HG02623 (cell line): ENCODE results near the gene RNF182.
"Not testable (repeated sequence)": the region's sequence is repeated elsewhere in the genome, so short reads cannot be mapped to it uniquely, and the experiment has no call there.

Experiments
- ATAC-seq: cut with Tn5 transposase; IDR thresholded peaks from one replicate; pipeline ENCODE4 v1.9.1; 2021; ENCODE audit warnings: moderate library complexity; ENCODE audit not compliant: unreplicated experiment

The RNF182 gene

GRCh38 chr6:13998356-13998755, 73.6 kb downstream of the RNF182 start:
- ATAC-seq, result no peak

DNA sequence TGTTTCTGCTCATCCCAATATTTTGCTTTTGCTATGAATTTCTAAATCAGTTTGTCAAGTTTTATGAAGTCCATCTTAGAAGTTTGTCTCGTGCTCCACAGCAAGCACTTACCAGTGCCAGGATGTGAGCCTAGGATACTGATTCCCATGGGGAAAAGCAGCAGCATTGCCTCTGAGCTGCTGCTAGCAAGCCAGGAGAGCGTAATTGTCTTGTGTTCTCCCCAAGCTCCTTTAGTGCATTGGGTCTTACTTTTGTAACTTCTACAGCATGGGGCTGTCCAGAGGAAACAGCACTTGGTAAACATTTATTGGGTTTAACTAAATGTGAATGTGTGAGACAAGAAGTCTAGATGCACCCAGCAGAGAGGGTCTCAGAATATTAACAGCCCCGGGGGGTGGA, 76.1 kb downstream of the RNF182 start:
- ATAC-seq, result no peak

DNA sequence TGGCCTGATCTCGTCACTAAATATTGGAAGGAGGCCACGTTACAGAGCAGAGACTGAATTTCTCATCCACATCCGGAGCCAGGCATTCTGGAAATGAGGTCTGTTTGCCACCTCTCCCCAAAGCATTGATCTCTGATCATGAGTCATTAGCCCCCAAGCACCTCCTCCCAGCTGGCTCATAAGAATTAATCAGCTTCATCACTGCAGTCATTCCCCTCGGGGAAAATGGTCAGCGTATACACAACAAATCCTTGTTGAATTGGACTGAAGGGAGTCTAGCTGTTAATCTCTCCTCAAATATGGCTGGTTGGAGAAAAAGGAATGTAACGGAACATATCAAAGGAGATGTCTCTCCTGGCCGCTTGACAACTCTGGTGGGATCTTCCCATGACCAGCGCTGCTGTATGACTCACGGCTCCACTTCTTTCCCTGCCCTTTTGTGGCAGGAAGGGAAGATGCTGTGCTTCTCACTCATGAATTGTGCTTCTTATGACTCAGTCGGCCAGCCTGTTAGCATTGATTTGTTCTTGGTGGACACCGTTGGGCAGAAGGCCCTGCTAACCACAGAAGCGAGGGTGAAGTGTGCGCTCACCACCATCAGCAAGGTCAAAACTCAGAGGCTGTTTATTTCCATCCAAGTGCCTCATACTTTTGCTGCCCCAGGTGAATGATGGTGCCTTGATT, 76.7 kb downstream of the RNF182 start:
- ATAC-seq, result no peak

DNA sequence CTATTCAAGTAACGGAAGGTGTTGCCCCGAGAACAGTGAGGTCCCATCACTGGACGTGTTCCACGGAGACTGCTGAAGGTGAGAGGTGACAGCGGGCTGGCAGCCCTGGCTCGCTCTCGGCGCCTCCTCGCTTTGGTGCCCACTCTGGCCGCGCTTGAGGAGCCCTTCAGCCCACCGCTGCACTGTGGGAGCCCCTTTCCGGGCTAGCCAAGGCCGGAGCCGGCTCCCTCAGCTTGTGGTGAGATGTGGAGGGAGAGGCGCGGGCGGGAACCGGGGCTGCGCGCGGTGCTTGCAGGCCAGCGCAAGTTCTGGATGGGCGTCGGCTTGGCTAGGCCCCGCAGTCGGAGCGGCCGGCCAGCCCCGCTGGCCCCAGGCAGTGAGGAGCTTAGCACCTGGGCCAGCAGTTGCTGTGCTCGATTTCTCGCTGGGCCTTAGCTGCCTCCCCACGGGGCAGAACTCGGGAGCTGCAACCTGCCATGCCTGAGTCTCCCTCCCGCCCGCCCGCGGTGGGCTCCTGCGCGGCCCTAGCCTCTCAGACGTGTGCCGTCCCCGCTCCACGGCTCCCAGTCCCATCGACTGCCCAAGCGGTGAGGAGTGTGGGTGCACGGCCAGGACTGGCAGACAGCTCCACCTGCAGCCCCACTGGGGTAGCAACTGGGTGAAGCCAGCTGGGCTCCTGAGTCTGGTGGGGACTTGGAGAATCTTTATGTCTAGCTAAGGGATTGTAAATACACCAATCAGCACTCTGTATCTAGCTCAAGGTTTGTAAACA, 77.6 kb downstream of the RNF182 start:
- no peak for ATAC-seq

DNA sequence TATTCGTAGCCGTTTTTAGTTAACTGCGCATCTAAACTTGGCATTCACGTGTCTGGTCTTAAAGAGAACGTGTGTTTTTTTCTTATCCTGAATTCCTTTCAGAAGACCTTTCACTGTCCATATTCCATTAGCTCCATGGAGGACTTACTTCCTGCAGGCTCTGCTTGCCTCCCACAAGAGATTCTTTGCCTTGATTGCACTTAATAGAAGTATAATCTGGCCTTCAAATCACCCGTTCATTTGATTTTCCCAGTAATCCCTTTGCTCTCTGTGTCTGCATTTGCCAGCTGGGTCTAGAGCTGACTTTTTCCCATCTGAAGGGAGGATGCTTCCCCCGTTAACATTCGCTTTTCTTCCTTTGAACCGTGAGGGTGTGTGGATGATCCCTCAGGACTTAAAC, 79.5 kb downstream of the RNF182 start:
- ATAC-seq, result no peak

GRCh38 chr6:14008809-14009208, 84.1 kb downstream of the RNF182 start:
- no peak for ATAC-seq

GRCh38 chr6:14009431-14009830, 84.7 kb downstream of the RNF182 start:
- ATAC-seq, result no peak

- ATAC-seq, result no peak
These were observed 85.5 kb downstream of the RNF182 start for GRCh38 chr6:14010275-14010674.

DNA sequence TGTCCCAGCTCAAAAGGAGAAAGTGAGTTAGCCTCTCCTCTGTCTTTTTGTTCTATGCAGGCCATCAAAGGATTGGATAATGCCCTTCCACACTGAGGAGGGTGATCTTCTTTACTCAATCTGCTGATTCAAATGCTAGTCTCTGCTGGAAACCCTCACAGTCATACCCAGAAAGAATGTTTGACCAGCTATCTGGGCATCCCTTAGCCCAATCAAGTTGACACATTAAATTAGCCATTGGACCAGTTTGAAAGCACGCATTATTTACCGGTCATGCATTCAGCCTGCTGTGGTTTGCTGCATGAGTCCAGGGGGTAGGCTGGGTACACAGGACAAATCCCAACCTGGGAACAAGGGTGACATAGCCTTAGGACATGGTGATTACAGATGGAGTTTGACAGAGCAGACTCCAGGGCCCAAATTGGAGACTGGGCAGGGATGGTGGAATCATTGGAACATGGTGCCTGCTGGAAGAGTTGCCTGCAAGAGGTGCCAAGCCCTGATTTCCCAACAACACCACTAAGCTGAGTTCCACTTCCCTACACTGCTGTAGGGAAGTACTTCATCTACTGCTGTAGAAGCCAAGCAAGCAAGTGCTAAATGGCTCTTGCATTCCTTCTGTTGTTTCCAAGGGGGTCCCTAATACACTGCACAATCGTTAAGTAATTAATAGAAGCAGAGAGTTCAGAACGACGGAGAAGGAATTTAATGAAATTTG, 87.7 kb downstream of the RNF182 start:
- no peak for ATAC-seq

DNA sequence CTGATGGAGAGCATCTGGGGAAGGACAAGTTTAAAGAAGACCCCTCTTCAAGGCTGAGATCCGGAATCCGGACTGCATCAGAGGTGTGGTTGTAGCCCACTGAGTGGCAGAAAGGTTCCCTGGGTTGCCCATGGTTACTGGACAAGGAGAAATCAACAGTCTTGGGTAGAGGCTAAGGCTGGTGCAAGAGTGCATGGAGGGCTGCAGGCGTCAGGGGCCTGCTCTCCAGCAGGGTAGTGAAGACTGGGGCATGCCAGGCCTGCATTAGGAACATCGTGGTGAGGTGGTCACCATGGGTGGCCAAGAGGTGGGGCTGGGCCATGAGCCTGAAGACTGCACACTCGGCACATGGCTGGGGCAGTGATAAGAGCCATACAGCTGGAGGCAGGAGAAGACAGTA, 91.2 kb downstream of the RNF182 start:
- no peak for ATAC-seq

- ATAC-seq, result no peak
These were observed 91.7 kb downstream of the RNF182 start for GRCh38 chr6:14016432-14016831.

DNA sequence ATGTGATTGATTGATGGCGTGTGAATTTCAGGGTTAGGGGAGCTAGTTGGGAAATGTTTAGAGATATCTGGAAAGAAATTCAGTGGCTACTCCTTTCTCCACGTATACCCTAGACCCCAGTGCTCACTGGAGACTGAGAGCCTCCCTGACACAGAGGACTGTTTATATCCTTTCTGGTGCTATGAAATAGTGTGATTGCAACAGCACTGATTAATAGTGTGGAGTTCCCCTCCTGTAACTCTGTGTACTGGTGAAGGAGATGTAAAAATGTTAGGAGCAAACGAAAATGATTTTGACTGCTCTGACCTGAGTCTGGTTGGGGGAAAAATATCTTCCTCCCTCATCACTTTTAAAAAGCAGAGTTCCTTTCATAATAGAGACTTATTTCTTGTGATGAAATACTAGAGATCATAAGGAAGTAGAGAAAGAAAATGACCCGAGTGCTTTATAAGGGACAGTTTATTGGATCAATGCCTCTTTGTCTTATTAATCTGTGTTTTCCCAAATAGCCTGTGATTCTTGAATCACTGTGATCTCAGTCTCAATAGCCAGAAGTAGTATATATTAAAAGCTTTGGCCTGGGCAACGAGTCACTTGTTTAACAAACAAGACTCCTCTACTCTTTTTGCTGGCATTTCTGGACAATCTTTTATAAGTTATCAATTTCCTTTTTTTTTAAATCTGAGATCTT, 92.3 kb downstream of the RNF182 start:
- ATAC-seq, result no peak

DNA sequence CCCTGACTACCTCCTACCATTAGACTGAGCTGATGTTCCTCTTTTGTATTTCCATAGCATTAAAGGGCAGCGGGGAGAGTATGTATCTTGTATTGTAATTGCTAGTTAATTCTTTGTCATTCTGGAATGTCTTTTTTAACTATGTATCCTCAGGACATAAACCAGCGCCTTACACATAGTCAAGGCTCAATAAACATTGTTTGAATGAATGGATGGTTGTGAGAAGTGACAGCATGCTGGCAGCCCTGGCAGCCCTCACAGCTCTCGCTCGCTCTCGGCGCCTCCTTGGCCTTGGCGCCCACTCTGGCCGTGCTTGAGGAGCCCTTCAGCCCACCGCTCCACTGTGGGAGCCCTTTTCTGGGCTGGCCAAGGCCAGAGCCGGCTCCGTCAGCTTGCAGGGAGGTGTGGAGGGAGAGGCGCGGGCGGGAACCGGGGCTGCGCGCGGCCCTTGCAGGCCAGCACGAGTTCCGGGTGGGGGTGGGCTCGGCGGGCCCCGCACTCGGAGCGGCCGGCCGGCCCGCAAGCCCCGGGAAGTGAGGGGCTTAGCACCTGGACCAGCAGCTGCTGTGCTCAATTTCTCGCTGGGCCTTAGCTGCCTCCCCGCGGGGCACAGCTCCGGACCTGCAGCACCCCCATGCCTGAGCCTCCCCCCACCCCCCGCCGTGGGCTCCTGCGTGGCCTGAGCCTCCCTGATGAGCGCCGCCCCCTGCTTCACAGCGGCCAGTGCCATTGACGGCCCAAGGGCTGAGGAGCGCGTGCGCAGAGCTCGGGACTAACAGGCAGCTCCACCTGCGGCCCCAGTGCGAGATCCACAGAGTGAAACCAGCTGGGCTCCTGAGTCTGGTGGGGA, 93.1 kb downstream of the RNF182 start:
- ATAC-seq, result no peak

GRCh38 chr6:14018559-14018958, 93.8 kb downstream of the RNF182 start:
- ATAC-seq, result not testable (repeated sequence)

GRCh38 chr6:14020551-14020950, 95.8 kb downstream of the RNF182 start:
- no peak for ATAC-seq

- no peak for ATAC-seq
These were observed 96.7 kb downstream of the RNF182 start for GRCh38 chr6:14021449-14021848.

- ATAC-seq, result no peak
These were observed 97.9 kb downstream of the RNF182 start for GRCh38 chr6:14022673-14023072.

DNA sequence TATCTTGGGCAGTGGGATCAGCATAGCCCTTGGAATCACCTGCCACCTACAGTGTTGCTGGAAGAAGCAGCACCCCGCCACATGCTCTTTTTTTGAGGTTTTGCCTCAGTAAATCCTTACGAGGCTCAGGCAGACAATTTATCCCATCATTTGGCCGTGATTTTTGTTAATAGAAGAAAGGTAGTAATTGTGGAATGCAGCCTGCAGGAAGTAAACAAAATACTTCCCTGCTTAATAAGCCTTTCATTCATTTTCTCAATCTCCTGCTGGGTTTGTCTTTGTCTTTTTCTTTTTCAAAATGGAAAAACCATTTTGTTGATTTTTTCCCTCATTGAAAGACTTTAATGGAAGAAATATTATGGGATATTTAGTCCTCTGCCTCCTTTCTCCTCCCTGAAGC, 99.1 kb downstream of the RNF182 start:
- no peak for ATAC-seq

GRCh38 chr6:14025160-14025559, 100.4 kb downstream of the RNF182 start:
- ATAC-seq, result no peak

DNA sequence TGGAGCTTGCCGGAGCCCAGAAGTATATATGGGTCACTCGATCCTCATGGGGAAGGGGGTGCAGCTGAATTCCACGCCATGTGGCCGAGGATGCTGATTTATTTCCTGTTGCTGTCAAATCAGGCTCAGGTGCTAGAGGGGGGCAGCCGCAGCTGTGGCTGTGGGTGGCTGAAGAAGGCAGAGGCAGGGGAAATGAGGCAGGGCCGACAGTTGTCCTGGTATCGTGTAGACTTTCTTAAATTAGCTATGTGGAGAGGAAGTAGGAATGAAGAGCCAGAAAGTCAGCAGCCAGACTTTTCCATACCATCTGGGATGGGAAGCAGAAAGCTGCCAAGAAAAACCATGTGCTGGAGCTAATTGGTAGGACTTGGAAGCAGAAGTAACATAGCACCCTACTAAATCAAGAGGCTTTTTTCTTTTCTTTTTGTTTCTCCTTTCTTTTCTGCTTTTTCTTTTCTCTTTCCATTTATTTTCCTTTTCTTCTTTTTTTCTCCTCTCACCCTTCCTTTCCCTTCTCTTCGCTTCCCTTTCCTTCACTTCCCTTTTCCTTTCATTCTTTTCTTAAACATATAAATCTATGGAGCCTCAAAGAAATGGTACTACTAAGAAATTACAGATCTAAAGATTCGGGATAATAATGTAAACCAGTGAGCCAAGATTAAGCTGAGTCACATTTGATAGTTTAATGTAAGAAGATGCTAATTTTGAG, 102.2 kb downstream of the RNF182 start:
- ATAC-seq, result no peak
